GM23338 (cell line): Measurements from ENCODE around the gene L3MBTL4. TPM values are rescaled to one million over a fixed set of nuclear protein-coding genes. Genes with fewer than 3 reads are reported as not detected.
A peak's percentile ranks its signal among the peaks of the same experiment; 100 is the strongest.

Source experiments
- ATAC-seq: fragments of 200-7000 bp; cut with Tn5 transposase; 3 replicates; pipeline ENCODE4 v1.9.1; 2020
- DNase-seq: peaks from one replicate; pipeline ENCODE4 v3.0.0-alpha.2; 2015; ENCODE audit warnings: low spot score
- H2AFZ ChIP-seq: fragments of 200-600 bp; sonication (generic); 2 replicates; pipeline ENCODE4 v1.8.0; 2016; ENCODE audit warnings: antibody characterized with exemption, mild to moderate bottlenecking, moderate library complexity
- H3F3A ChIP-seq: fragments of 200-600 bp; sonication (generic); replicated peaks from 2 replicates; pipeline ENCODE4 v1.8.0; 2017; ENCODE audit warnings: antibody characterized with exemption, mixed run types, low read depth
- H3K27ac ChIP-seq: fragments of 200-600 bp; sonication (generic); 2 replicates; pipeline ENCODE4 v1.6.1; 2016; ENCODE audit warnings: low read depth
- H3K27me3 ChIP-seq: fragments of 200-600 bp; sonication (generic); 2 replicates; pipeline ENCODE4 v1.8.0; 2016; ENCODE audit warnings: mild to moderate bottlenecking, mixed run types, moderate library complexity; ENCODE audit not compliant: insufficient read depth
- H3K36me3 ChIP-seq: fragments of 200-600 bp; sonication (generic); 2 replicates; pipeline ENCODE4 v1.8.0; 2016; ENCODE audit warnings: mild to moderate bottlenecking; ENCODE audit not compliant: insufficient read depth
- H3K4me1 ChIP-seq: fragments of 200-600 bp; sonication (generic); 2 replicates; pipeline ENCODE4 v1.8.0; 2016; ENCODE audit warnings: mild to moderate bottlenecking, moderate library complexity; ENCODE audit not compliant: insufficient read depth
- H3K4me2 ChIP-seq: fragments of 200-600 bp; sonication (generic); 2 replicates; pipeline ENCODE4 v1.7.1; 2017; ENCODE audit warnings: mixed run types
- H3K4me3 ChIP-seq: fragments of 200-600 bp; sonication (generic); 2 replicates; pipeline ENCODE4 v1.6.1; 2016; ENCODE audit warnings: mixed run types
- H3K79me2 ChIP-seq: fragments of 200-600 bp; sonication (generic); replicated peaks from 2 replicates; pipeline ENCODE4 v1.8.0; 2017; ENCODE audit warnings: mild to moderate bottlenecking; ENCODE audit not compliant: insufficient read depth
- H3K9me2 ChIP-seq: fragments of 200-600 bp; sonication (generic); 2 replicates; pipeline ENCODE4 v1.8.0; 2017; ENCODE audit not compliant: insufficient read depth
- H4K20me1 ChIP-seq: fragments of 200-600 bp; sonication (generic); replicated peaks from 2 replicates; pipeline ENCODE4 v1.8.0; 2017; ENCODE audit warnings: mild to moderate bottlenecking; ENCODE audit not compliant: insufficient read depth
- H3K27ac Mint-ChIP-seq: 2 replicates; pipeline ENCODE4 v1.8.0; 2020; ENCODE audit warnings: inconsistent platforms, mild to moderate bottlenecking, moderate library complexity, mixed read lengths
- H3K27me3 Mint-ChIP-seq: 3 replicates; pipeline ENCODE4 v1.8.0; 2022; ENCODE audit warnings: low read depth, mild to moderate bottlenecking, moderate library complexity, mixed read lengths, inconsistent platforms; ENCODE audit not compliant: insufficient read depth, poor library complexity
- H3K36me3 Mint-ChIP-seq: 3 replicates; pipeline ENCODE4 v1.8.0; 2021; ENCODE audit warnings: low read depth, mild to moderate bottlenecking, inconsistent platforms, moderate library complexity, mixed read lengths
- H3K4me1 Mint-ChIP-seq: 3 replicates; pipeline ENCODE4 v1.8.0; 2020; ENCODE audit warnings: mild to moderate bottlenecking, inconsistent platforms, mixed read lengths
- H3K4me3 Mint-ChIP-seq: 3 replicates; pipeline ENCODE4 v1.8.0; 2021; ENCODE audit warnings: moderate library complexity, mild to moderate bottlenecking, inconsistent platforms, mixed read lengths
- H3K9me3 Mint-ChIP-seq: 3 replicates; pipeline ENCODE4 v1.8.0; 2020; ENCODE audit warnings: moderate library complexity, mild to moderate bottlenecking, inconsistent platforms, mixed read lengths
- EZH2phosphoT487 ChIP-seq: fragments of 200-600 bp; sonication (generic); IDR thresholded peaks from one replicate; pipeline ENCODE4 v1.8.1; 2018; ENCODE audit warnings: antibody characterized with exemption; ENCODE audit not compliant: unreplicated experiment
- NANOG ChIP-seq: IDR thresholded peaks from 2 replicates; pipeline ENCODE4 v1.6.1; 2016; ENCODE audit warnings: antibody characterized with exemption, borderline replicate concordance
- POLR2AphosphoS5 ChIP-seq: IDR thresholded peaks from 2 replicates; pipeline ENCODE4 v1.6.1; 2016; ENCODE audit warnings: antibody characterized with exemption, low read depth
- STAT1 ChIP-seq: IDR thresholded peaks from one replicate; pipeline ENCODE4 v1.6.1; 2016; ENCODE audit warnings: antibody characterized with exemption; ENCODE audit not compliant: unreplicated experiment
- ZNF331 ChIP-seq: fragments of 250-450 bp; sonication (Bioruptor Pico); IDR thresholded peaks from 2 replicates; pipeline ENCODE4 v1.5.0; 2020; ENCODE audit warnings: low read depth, mild to moderate bottlenecking, moderate library complexity
- polyA plus RNA-seq: library from polyadenylated mRNA; unstranded; fragments of >200 nt; fragmentation: Nextera tagmentation; extraction: Ambion mirVana; gene quantifications from 2 replicates; pipeline ENCODE4 v1.2.1, GENCODE V29; 2016
- total RNA-seq: library from RNA; depleted of rRNA; stranded (reverse); fragments of >200 nt; shearing (Covaris generic); gene quantifications from 2 replicates; pipeline ENCODE4 v1.2.3, GENCODE V29; 2014
- TF ChIP-seq, protein P1 (sequence below), 2 experiments: fragments of 200-600 bp in 1 of 2; sonication (generic) in 1 of 2; conservative IDR thresholded peaks; 2 replicates each; pipeline versions ENCODE4 v1.5.1 to v1.6.1; 2016 to 2017; ENCODE audit warnings: antibody characterized with exemption in 2 of 2, low read depth in 2 of 2, mild to moderate bottlenecking in 2 of 2, moderate library complexity in 1 of 2
- TF ChIP-seq, protein P2 (sequence below): IDR thresholded peaks from one replicate; pipeline ENCODE4 v1.6.1; 2018; ENCODE audit warnings: antibody characterized with exemption; ENCODE audit not compliant: unreplicated experiment
- TF ChIP-seq, protein P3 (sequence below): IDR thresholded peaks from 2 replicates; pipeline ENCODE4 v1.6.1; 2016; ENCODE audit warnings: antibody characterized with exemption
- TF ChIP-seq, protein P4 (sequence below): fragments of 250-450 bp; sonication (Bioruptor Pico); IDR thresholded peaks from 2 replicates; pipeline ENCODE4 v1.5.0; 2020; ENCODE audit warnings: mild to moderate bottlenecking, moderate library complexity

Gene L3MBTL4
- total and polyA plus RNA-seq, 2 experiments from 2014 or later: 0.48 to 2.8 TPM

DNA sequence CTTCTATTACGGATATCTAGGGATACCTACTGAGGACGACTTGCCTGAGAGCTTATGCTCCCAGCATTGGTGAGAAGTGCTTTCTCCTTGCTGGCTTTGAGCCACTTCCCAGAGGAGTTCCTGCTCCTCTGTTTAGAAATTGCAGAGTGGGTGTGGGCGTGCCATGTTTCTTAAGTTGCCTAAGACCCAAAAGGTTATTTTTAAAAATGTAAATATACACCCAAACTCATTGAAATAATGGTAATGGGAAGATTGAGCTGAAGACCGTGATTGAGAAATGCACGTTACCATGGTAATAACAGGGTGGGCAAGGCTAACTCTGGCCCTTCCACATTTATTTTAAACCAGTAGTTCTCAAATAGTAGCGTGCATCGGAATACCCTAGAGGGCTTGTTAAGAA is 502.1 kb downstream of the L3MBTL4 start (continued):
- TF ChIP-seq, protein P1, sequence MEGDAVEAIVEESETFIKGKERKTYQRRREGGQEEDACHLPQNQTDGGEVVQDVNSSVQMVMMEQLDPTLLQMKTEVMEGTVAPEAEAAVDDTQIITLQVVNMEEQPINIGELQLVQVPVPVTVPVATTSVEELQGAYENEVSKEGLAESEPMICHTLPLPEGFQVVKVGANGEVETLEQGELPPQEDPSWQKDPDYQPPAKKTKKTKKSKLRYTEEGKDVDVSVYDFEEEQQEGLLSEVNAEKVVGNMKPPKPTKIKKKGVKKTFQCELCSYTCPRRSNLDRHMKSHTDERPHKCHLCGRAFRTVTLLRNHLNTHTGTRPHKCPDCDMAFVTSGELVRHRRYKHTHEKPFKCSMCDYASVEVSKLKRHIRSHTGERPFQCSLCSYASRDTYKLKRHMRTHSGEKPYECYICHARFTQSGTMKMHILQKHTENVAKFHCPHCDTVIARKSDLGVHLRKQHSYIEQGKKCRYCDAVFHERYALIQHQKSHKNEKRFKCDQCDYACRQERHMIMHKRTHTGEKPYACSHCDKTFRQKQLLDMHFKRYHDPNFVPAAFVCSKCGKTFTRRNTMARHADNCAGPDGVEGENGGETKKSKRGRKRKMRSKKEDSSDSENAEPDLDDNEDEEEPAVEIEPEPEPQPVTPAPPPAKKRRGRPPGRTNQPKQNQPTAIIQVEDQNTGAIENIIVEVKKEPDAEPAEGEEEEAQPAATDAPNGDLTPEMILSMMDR (conservative IDR thresholded peaks at IDR 0.05; ENCODE audit: low read depth in 2 of 2): no peak
- TF ChIP-seq POLR2AphosphoS5 (no peak), STAT1 (no peak), NANOG (no peak), EZH2phosphoT487 (no peak)
- TF ChIP-seq, protein P2, sequence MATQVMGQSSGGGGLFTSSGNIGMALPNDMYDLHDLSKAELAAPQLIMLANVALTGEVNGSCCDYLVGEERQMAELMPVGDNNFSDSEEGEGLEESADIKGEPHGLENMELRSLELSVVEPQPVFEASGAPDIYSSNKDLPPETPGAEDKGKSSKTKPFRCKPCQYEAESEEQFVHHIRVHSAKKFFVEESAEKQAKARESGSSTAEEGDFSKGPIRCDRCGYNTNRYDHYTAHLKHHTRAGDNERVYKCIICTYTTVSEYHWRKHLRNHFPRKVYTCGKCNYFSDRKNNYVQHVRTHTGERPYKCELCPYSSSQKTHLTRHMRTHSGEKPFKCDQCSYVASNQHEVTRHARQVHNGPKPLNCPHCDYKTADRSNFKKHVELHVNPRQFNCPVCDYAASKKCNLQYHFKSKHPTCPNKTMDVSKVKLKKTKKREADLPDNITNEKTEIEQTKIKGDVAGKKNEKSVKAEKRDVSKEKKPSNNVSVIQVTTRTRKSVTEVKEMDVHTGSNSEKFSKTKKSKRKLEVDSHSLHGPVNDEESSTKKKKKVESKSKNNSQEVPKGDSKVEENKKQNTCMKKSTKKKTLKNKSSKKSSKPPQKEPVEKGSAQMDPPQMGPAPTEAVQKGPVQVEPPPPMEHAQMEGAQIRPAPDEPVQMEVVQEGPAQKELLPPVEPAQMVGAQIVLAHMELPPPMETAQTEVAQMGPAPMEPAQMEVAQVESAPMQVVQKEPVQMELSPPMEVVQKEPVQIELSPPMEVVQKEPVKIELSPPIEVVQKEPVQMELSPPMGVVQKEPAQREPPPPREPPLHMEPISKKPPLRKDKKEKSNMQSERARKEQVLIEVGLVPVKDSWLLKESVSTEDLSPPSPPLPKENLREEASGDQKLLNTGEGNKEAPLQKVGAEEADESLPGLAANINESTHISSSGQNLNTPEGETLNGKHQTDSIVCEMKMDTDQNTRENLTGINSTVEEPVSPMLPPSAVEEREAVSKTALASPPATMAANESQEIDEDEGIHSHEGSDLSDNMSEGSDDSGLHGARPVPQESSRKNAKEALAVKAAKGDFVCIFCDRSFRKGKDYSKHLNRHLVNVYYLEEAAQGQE: no peak

DNA sequence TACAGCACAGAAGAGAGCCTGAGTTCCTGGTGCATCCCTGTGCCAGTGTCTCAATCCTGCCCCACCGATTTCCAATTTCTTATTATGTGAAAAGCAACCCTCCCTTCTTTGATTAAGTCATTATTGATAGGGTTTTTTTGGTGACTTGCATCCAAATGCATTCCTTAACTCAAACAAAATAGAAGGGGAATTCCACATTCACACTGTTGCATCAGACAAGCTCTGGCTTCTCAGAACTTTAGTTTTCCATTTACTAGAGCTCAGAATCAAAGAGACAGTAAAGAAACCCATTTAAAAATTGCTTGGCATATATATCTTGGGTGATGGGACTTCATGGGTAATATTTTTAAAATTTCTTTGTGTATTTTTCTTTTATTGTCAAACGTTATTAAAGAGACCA is 505.6 kb downstream of the L3MBTL4 start:
- H3K36me3 Mint-ChIP-seq: peaks cover 6% of the 10 kb centered on the region; the same call in 1 of the 3 replicates
- Histone ChIP-seq H3K4me2 (no peak overlapping the region), H4K20me1 (no peaks in the 10 kb centered on the region), H3K79me2 (no peaks in the 10 kb centered on the region), H3K27me3 (no peaks in the 10 kb centered on the region), H2AFZ (no peak overlapping the region), H3K27ac (no peak overlapping the region), H3K36me3 (no peaks in the 10 kb centered on the region), H3K4me1 (peaks cover 20% of the 10 kb centered on the region; the same call in 1 of the 2 replicates), H3K4me3 (no peak overlapping the region), H3F3A (no peaks in the 10 kb centered on the region), H3K9me2 (no peaks in the 10 kb centered on the region)
- DNase-seq: peak; percentile 36
- no peak overlapping the region for H3K4me3 Mint-ChIP-seq
- no peak for ATAC-seq
- H3K4me1 Mint-ChIP-seq: peaks cover 32% of the 10 kb centered on the region
- no peaks in the 10 kb centered on the region for H3K9me3 Mint-ChIP-seq
- peak overlapping the region; percentile 83 for H3K27ac Mint-ChIP-seq
- no peaks in the 10 kb centered on the region for H3K27me3 Mint-ChIP-seq
- TF ChIP-seq POLR2AphosphoS5: no peak
- TF ChIP-seq, protein P3, sequence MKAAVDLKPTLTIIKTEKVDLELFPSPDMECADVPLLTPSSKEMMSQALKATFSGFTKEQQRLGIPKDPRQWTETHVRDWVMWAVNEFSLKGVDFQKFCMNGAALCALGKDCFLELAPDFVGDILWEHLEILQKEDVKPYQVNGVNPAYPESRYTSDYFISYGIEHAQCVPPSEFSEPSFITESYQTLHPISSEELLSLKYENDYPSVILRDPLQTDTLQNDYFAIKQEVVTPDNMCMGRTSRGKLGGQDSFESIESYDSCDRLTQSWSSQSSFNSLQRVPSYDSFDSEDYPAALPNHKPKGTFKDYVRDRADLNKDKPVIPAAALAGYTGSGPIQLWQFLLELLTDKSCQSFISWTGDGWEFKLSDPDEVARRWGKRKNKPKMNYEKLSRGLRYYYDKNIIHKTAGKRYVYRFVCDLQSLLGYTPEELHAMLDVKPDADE: no peak
- TF ChIP-seq, protein P1 (conservative IDR thresholded peaks at IDR 0.05; ENCODE audit: low read depth in 2 of 2): no peak
- no peak for TF ChIP-seq ZNF331 (CRISPR knock-in tag)
- TF ChIP-seq, protein P4, sequence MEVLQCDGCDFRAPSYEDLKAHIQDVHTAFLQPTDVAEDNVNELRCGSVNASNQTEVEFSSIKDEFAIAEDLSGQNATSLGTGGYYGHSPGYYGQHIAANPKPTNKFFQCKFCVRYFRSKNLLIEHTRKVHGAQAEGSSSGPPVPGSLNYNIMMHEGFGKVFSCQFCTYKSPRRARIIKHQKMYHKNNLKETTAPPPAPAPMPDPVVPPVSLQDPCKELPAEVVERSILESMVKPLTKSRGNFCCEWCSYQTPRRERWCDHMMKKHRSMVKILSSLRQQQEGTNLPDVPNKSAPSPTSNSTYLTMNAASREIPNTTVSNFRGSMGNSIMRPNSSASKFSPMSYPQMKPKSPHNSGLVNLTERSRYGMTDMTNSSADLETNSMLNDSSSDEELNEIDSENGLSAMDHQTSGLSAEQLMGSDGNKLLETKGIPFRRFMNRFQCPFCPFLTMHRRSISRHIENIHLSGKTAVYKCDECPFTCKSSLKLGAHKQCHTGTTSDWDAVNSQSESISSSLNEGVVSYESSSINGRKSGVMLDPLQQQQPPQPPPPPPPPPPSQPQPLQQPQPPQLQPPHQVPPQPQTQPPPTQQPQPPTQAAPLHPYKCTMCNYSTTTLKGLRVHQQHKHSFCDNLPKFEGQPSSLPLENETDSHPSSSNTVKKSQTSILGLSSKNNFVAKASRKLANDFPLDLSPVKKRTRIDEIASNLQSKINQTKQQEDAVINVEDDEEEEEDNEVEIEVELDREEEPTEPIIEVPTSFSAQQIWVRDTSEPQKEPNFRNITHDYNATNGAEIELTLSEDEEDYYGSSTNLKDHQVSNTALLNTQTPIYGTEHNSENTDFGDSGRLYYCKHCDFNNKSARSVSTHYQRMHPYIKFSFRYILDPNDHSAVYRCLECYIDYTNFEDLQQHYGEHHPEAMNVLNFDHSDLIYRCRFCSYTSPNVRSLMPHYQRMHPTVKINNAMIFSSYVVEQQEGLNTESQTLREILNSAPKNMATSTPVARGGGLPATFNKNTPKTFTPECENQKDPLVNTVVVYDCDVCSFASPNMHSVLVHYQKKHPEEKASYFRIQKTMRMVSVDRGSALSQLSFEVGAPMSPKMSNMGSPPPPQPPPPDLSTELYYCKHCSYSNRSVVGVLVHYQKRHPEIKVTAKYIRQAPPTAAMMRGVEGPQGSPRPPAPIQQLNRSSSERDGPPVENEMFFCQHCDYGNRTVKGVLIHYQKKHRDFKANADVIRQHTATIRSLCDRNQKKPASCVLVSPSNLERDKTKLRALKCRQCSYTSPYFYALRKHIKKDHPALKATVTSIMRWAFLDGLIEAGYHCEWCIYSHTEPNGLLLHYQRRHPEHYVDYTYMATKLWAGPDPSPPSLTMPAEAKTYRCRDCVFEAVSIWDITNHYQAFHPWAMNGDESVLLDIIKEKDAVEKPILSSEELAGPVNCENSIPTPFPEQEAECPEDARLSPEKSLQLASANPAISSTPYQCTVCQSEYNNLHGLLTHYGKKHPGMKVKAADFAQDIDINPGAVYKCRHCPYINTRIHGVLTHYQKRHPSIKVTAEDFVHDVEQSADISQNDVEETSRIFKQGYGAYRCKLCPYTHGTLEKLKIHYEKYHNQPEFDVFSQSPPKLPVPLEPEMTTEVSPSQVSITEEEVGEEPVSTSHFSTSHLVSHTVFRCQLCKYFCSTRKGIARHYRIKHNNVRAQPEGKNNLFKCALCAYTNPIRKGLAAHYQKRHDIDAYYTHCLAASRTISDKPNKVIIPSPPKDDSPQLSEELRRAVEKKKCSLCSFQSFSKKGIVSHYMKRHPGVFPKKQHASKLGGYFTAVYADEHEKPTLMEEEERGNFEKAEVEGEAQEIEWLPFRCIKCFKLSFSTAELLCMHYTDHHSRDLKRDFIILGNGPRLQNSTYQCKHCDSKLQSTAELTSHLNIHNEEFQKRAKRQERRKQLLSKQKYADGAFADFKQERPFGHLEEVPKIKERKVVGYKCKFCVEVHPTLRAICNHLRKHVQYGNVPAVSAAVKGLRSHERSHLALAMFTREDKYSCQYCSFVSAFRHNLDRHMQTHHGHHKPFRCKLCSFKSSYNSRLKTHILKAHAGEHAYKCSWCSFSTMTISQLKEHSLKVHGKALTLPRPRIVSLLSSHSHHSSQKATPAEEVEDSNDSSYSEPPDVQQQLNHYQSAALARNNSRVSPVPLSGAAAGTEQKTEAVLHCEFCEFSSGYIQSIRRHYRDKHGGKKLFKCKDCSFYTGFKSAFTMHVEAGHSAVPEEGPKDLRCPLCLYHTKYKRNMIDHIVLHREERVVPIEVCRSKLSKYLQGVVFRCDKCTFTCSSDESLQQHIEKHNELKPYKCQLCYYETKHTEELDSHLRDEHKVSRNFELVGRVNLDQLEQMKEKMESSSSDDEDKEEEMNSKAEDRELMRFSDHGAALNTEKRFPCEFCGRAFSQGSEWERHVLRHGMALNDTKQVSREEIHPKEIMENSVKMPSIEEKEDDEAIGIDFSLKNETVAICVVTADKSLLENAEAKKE (CRISPR knock-in tag): no peak
